OCI-LY1 (cell line): ENCODE results near the gene ITLN2.

Experiments used
- H2AFZ ChIP-seq: fragments of 200-600 bp; sonication (generic), shearing (Covaris generic); 2 replicates; pipeline ENCODE4 v1.6.0; 2014; ENCODE audit warnings: antibody characterized with exemption, mild to moderate bottlenecking, low read length
- H3F3A ChIP-seq: fragments of 200-600 bp; sonication (generic), shearing (Covaris generic); 2 replicates; pipeline ENCODE4 v1.6.0; 2014; ENCODE audit warnings: mild to moderate bottlenecking, antibody characterized with exemption, low read length, moderate library complexity; ENCODE audit not compliant: insufficient read depth
- H3K27ac ChIP-seq: fragments of 200-600 bp; sonication (generic); 2 replicates; pipeline ENCODE4 v1.5.1; 2014; ENCODE audit warnings: low read length, mixed run types, mild to moderate bottlenecking, low read depth; ENCODE audit not compliant: poor library complexity, severe bottlenecking
- H3K27me3 ChIP-seq: fragments of 200-600 bp; sonication (generic); 2 replicates; pipeline ENCODE4 v1.6.0; 2014; ENCODE audit warnings: antibody characterized with exemption, mild to moderate bottlenecking, low read length, moderate library complexity; ENCODE audit not compliant: insufficient read depth
- H3K36me3 ChIP-seq: fragments of 200-600 bp; sonication (generic); 2 replicates; pipeline ENCODE4 v1.6.1; 2014; ENCODE audit warnings: mild to moderate bottlenecking, antibody characterized with exemption, low read length, moderate library complexity, mixed read lengths; ENCODE audit not compliant: insufficient read depth
- H3K4me1 ChIP-seq: fragments of 200-600 bp; sonication (generic); 2 replicates; pipeline ENCODE4 v1.5.1; 2014; ENCODE audit warnings: mild to moderate bottlenecking, low read length, moderate library complexity; ENCODE audit not compliant: insufficient read depth, severe bottlenecking
- H3K4me2 ChIP-seq: fragments of 200-600 bp; sonication (generic), shearing (Covaris generic); 2 replicates; pipeline ENCODE4 v1.6.1; 2014; ENCODE audit warnings: low read length
- H3K4me3 ChIP-seq: fragments of 200-600 bp; sonication (generic); 2 replicates; pipeline ENCODE4 v1.5.1; 2014; ENCODE audit warnings: low read length, low read depth, mild to moderate bottlenecking, mixed read lengths; ENCODE audit not compliant: poor library complexity, severe bottlenecking
- H3K79me2 ChIP-seq: fragments of 200-600 bp; shearing (Covaris generic); 2 replicates; pipeline ENCODE4 v1.6.1; 2016; ENCODE audit warnings: mixed run types, low read length, mixed read lengths; ENCODE audit not compliant: insufficient read depth
- H3K9ac ChIP-seq: fragments of 200-600 bp; sonication (generic), shearing (Covaris generic); 2 replicates; pipeline ENCODE4 v1.6.1; 2014; ENCODE audit warnings: mild to moderate bottlenecking, low read length, mixed read lengths
- H3K9me2 ChIP-seq: fragments of 200-600 bp; sonication (generic), shearing (Covaris generic); 2 replicates; pipeline ENCODE4 v1.6.1; 2014; ENCODE audit warnings: low read depth, mild to moderate bottlenecking, low read length, mixed read lengths
- H3K9me3 ChIP-seq: fragments of 200-600 bp; shearing (Covaris generic); 2 replicates; pipeline ENCODE4 v1.6.1; 2014; ENCODE audit warnings: low read length, mixed read lengths
- H4K20me1 ChIP-seq: fragments of 200-600 bp; sonication (generic), shearing (Covaris generic); 2 replicates; pipeline ENCODE4 v1.6.0; 2016; ENCODE audit warnings: mild to moderate bottlenecking, low read length; ENCODE audit not compliant: insufficient read depth
- CTCF ChIP-seq: fragments of 200-600 bp; sonication (generic), shearing (Covaris generic); IDR thresholded peaks from 2 replicates; pipeline ENCODE4 v1.5.1; 2017; ENCODE audit warnings: mild to moderate bottlenecking, antibody characterized with exemption, low read length, moderate library complexity, mixed read lengths
- EZH2 ChIP-seq: fragments of 200-600 bp; sonication (generic), shearing (Covaris generic); IDR thresholded peaks from 2 replicates; pipeline ENCODE4 v1.8.0; 2017; ENCODE audit warnings: borderline replicate concordance, mixed run types, mild to moderate bottlenecking, antibody characterized with exemption, low read length, moderate library complexity, mixed read lengths

The ITLN2 gene

GRCh38 chr1:160972939-160973338 lies 18.3 kb upstream of the ITLN2 start:
- Histone ChIP-seq H4K20me1 (no peaks in the 10 kb centered on the region), H3K79me2 (no peaks in the 10 kb centered on the region), H3F3A (no peaks in the 10 kb centered on the region), H3K4me2 (no peak overlapping the region), H3K4me3 (no peak overlapping the region), H3K9me3 (no peaks in the 10 kb centered on the region), H3K27me3 (no peaks in the 10 kb centered on the region; the same call in 1 of the 2 replicates), H3K27ac (no peak overlapping the region), H2AFZ (no peak overlapping the region), H3K9me2 (no peaks in the 10 kb centered on the region), H3K4me1 (no peaks in the 10 kb centered on the region), H3K9ac (no peak overlapping the region), H3K36me3 (no peaks in the 10 kb centered on the region)
- TF ChIP-seq EZH2 (no peak), CTCF (no peak)

- no peak overlapping the region for H3K4me2 ChIP-seq
- no peak overlapping the region for H3K27ac ChIP-seq
Measured at GRCh38 chr1:160971618-160972056, 17.0 kb upstream of the ITLN2 start.

DNA sequence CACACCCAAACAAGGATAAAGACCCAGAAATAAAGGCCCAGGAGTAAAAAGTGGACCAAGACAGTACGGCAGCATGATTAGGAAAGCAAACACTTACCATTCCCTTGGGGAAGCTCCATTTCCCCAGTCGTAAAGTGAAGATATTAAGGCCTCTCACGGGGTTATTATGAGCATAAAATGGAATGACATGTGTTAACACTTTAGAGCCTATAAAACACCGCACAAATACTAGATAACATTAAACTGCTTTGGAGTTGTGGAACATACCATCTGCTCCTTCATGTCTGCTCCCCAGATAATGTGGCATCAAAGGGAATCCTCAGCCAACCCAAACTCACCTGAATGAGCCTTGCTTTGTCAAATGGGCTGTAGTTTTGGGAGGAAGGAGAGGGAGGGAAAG lies 8.9 kb upstream of the ITLN2 start:
- H3K9me3 ChIP-seq: no peaks in the 10 kb centered on the region
- H3K4me3 ChIP-seq: no peak overlapping the region
- no peaks in the 10 kb centered on the region for H3K27me3 ChIP-seq
- no peak overlapping the region for H2AFZ ChIP-seq
- no peaks in the 10 kb centered on the region for H3K36me3 ChIP-seq
- TF ChIP-seq EZH2 (no peak), CTCF (no peak)
- H3K9me2 ChIP-seq: no peaks in the 10 kb centered on the region
- H3K27ac ChIP-seq: no peak overlapping the region
- H3F3A ChIP-seq: no peaks in the 10 kb centered on the region
- H3K79me2 ChIP-seq: no peaks in the 10 kb centered on the region
- H3K9ac ChIP-seq: no peak overlapping the region
- no peaks in the 10 kb centered on the region for H4K20me1 ChIP-seq
- H3K4me1 ChIP-seq: no peaks in the 10 kb centered on the region
- no peak overlapping the region for H3K4me2 ChIP-seq

More at GRCh38 chr1:160971618-160972056, 17.0 kb upstream of the ITLN2 start:
- no peaks in the 10 kb centered on the region for H3K9me3 ChIP-seq
- no peaks in the 10 kb centered on the region for H4K20me1 ChIP-seq
- no peak overlapping the region for H2AFZ ChIP-seq
- no peaks in the 10 kb centered on the region for H3K9me2 ChIP-seq
- no peak overlapping the region for H3K9ac ChIP-seq
- no peak overlapping the region for H3K4me3 ChIP-seq
- H3K79me2 ChIP-seq: no peaks in the 10 kb centered on the region
- H3F3A ChIP-seq: no peaks in the 10 kb centered on the region
- H3K27me3 ChIP-seq: no peaks in the 10 kb centered on the region; the same call in 1 of the 2 replicates
- TF ChIP-seq EZH2 (no peak), CTCF (no peak)
- H3K36me3 ChIP-seq: no peaks in the 10 kb centered on the region
- H3K4me1 ChIP-seq: no peaks in the 10 kb centered on the region
